K562 (cell line): ENCODE measurements around the gene PRAMEF1. TPM values are rescaled to one million over a fixed set of nuclear protein-coding genes. Genes with fewer than 3 reads are reported as not detected.
A peak's percentile ranks its signal among the peaks of the same experiment; 100 is the strongest.

Source experiments
- ATAC-seq: fragments of 200-7000 bp; cut with Tn5 transposase; 3 replicates; pipeline ENCODE4 v1.9.1; 2020; ENCODE audit warnings: moderate library complexity
- BruUV-seq: library from RNA; stranded (reverse); fragments of 400-500 nt; replicated peaks from 2 replicates; lab custom pipeline; 2021; lab: Mats Ljungman, UMichigan
- CTCF ChIA-PET: fragments of 300-600 bp; formaldehyde crosslinking; extraction: SDS; loops from one replicate; lab custom pipeline; 2021; ENCODE audit warnings: low intra/inter-chr PET ratio; lab: Yijun Ruan, JAX
- POLR2A ChIA-PET: fragments of 300-600, 350-650 bp; sonication (Branson Sonifier 250); formaldehyde crosslinking; extraction: SDS; loops from one replicate; lab custom pipeline; 2021; ENCODE audit warnings: antibody characterized with exemption, inconsistent platforms; lab: Yijun Ruan, JAX
- DNase-seq, 4 experiments: peaks; one replicate each; pipeline versions ENCODE4 v3.0.0 to v3.0.0-alpha.2; 2011 to 2018; ENCODE audit warnings: low spot score in 3 of 4, mixed read lengths in 3 of 4; ENCODE audit errors: extremely low read depth in 1 of 4
- FAIRE-seq: peaks from 2 replicates; lab custom pipeline; 2011; peaks lifted over from hg19 to GRCh38; lab: Jason Lieb, UNC
- H2AFZ ChIP-seq: 2 replicates; pipeline ENCODE4 v1.6.0; 2011; ENCODE audit warnings: low read depth, low read length, control low read depth, inconsistent platforms
- H3K27ac ChIP-seq: fragments of 200-600 bp; 3 replicates; pipeline ENCODE4 v1.8.0; 2011; ENCODE audit warnings: low read depth, mild to moderate bottlenecking, control low read depth, inconsistent platforms, low read length, moderate library complexity, mixed read lengths; ENCODE audit errors: extremely low read depth
- H3K27me3 ChIP-seq, 2 experiments: fragments of 300-600 bp in 1 of 2; 2 replicates in 1 of 2; 3 replicates in 1 of 2; pipeline versions ENCODE4 v1.6.0 to v1.8.0; 2011; ENCODE audit warnings: inconsistent platforms in 2 of 2, low read length in 2 of 2, mild to moderate bottlenecking in 1 of 2, mixed read lengths in 1 of 2, moderate library complexity in 1 of 2; ENCODE audit not compliant: control insufficient read depth in 2 of 2, insufficient read depth in 2 of 2
- H3K36me3 ChIP-seq: fragments of 300-600 bp; 3 replicates; pipeline ENCODE4 v1.8.0; 2011; ENCODE audit warnings: mild to moderate bottlenecking, low read length, inconsistent platforms; ENCODE audit not compliant: control insufficient read depth, insufficient read depth
- H3K4me1 ChIP-seq, 2 experiments: fragments of 200-600 bp in 1 of 2; replicated peaks in 1 of 2; 2 replicates in 1 of 2; 3 replicates in 1 of 2; pipeline versions ENCODE4 v1.5.1 to v1.8.0; 2011; ENCODE audit warnings: inconsistent platforms in 2 of 2, low read length in 2 of 2, mild to moderate bottlenecking in 1 of 2, mixed read lengths in 1 of 2, moderate library complexity in 1 of 2; ENCODE audit not compliant: control insufficient read depth in 2 of 2, insufficient read depth in 2 of 2
- H3K4me2 ChIP-seq: 2 replicates; pipeline ENCODE4 v1.6.1; 2011; ENCODE audit warnings: low read length, control low read depth, inconsistent platforms, mixed read lengths; ENCODE audit not compliant: insufficient read depth
- H3K4me3 ChIP-seq: fragments of 200-600 bp; sonication (generic), shearing (Covaris generic); 2 replicates; pipeline ENCODE4 v1.5.1; 2016; ENCODE audit warnings: control low read depth, inconsistent platforms
- H3K79me2 ChIP-seq: fragments of 200-600 bp; 3 replicates; pipeline ENCODE4 v1.8.0; 2011; ENCODE audit warnings: low read length, inconsistent platforms; ENCODE audit not compliant: control insufficient read depth, insufficient read depth
- H3K9ac ChIP-seq, 2 experiments: 2 replicates each; pipeline versions ENCODE4 v1.6.0 to v1.6.1; 2011; ENCODE audit warnings: low read depth in 2 of 2, low read length in 2 of 2, control low read depth in 1 of 2, inconsistent platforms in 1 of 2, mild to moderate bottlenecking in 1 of 2, mixed read lengths in 1 of 2; ENCODE audit not compliant: insufficient read depth in 1 of 2
- H3K9me1 ChIP-seq: one replicate; pipeline ENCODE4 v1.6.0; 2011; ENCODE audit warnings: inconsistent platforms, mild to moderate bottlenecking, low read length, moderate library complexity; ENCODE audit not compliant: control insufficient read depth, insufficient read depth
- H3K9me3 ChIP-seq: replicated peaks from 2 replicates; pipeline ENCODE4 v1.5.1; 2011; ENCODE audit warnings: low read depth, low read length, inconsistent platforms; ENCODE audit not compliant: control insufficient read depth, insufficient read depth
- H4K20me1 ChIP-seq: replicated peaks from 2 replicates; pipeline ENCODE4 v1.6.1; 2011; ENCODE audit warnings: low read length, inconsistent platforms, mixed read lengths; ENCODE audit not compliant: control insufficient read depth, insufficient read depth
- CEBPB ChIP-seq: fragments of 450-650 bp; IDR thresholded peaks from 2 replicates; pipeline ENCODE4 v1.6.1; 2016; ENCODE audit warnings: missing genetic modification characterization, missing compliant biosample characterization
- CEBPG ChIP-seq, 3 experiments: fragments of 200-800 bp in 1 of 3; sonication (Bioruptor generic) in 1 of 3; sonication (generic) in 1 of 3; formaldehyde crosslinking in 1 of 3; IDR thresholded peaks in 2 of 3; conservative IDR thresholded peaks in 1 of 3; 2 replicates each; pipeline versions ENCODE4 v1.6.1 to v1.8.0; 2016 to 2022; ENCODE audit warnings: missing compliant biosample characterization in 2 of 3, missing genetic modification characterization in 2 of 3, mild to moderate bottlenecking in 1 of 3, missing genetic modification reagents in 1 of 3
- COPS2 ChIP-seq: fragments of 450-650 bp; conservative IDR thresholded peaks from 2 replicates; pipeline ENCODE4 v1.6.1; 2016; ENCODE audit warnings: mild to moderate bottlenecking, moderate library complexity
- ELF2 ChIP-seq: fragments of 250-450 bp; sonication (Bioruptor Pico); IDR thresholded peaks from 2 replicates; pipeline ENCODE4 v1.5.0; 2021; ENCODE audit warnings: mild to moderate bottlenecking
- KAT2B ChIP-seq: IDR thresholded peaks from one replicate; pipeline ENCODE4 v1.6.1; 2012; ENCODE audit warnings: low read depth, mild to moderate bottlenecking, control low read depth, inconsistent platforms, low read length, moderate library complexity
- PCBP2 ChIP-seq: fragments of 200-400 bp; formaldehyde crosslinking; IDR thresholded peaks from 2 replicates; pipeline ENCODE4 v1.6.1; 2018; ENCODE audit warnings: low read length, low read depth, mild to moderate bottlenecking, moderate library complexity; ENCODE audit not compliant: poor library complexity, severe bottlenecking
- SP2 ChIP-seq: IDR thresholded peaks from 2 replicates; pipeline ENCODE4 v1.6.1; 2011; ENCODE audit warnings: mild to moderate bottlenecking, low read depth, low read length, moderate library complexity; ENCODE audit not compliant: poor library complexity, severe bottlenecking; ENCODE audit errors: extremely low read depth
- TEAD4 ChIP-seq, 2 experiments: sonication (generic) in 1 of 2; formaldehyde crosslinking in 1 of 2; IDR thresholded peaks; 2 replicates each; pipeline versions ENCODE4 v1.6.1 to v1.8.0; 2012 to 2022; ENCODE audit warnings: borderline replicate concordance in 1 of 2, inconsistent platforms in 1 of 2, low read length in 1 of 2, mild to moderate bottlenecking in 1 of 2, missing genetic modification reagents in 1 of 2
- U2AF2 ChIP-seq: fragments of 200-400 bp; formaldehyde crosslinking; optimal IDR thresholded peaks from 2 replicates; pipeline ENCODE3; 2017; ENCODE audit warnings: low read depth, mild to moderate bottlenecking, low read length
- WGBS: fragments of 100-300 bp; shearing (Covaris generic); methylation state at CpG from one replicate; pipeline ENCODE4 v1.1.6; 2016; ENCODE audit warnings: low coverage, mixed read lengths; ENCODE audit not compliant: insufficient coverage; ENCODE audit errors: missing lambda C conversion rate; 5-methylcytosine and 5-hydroxymethylcytosine counted together
- in situ Hi-C: fragments of 300-500 bp; cut with MboI; formaldehyde crosslinking; loops from 4 replicates; pipeline ENCODE4 v1.15.0; 2018; ENCODE audit warnings: inconsistent platforms, mixed read lengths
- intact Hi-C: fragments of 100-400 bp; cut with micrococcal nuclease; formaldehyde crosslinking; loops from 2 replicates; pipeline ENCODE4 v1.14.2; 2022
- polyA plus RNA-seq, 8 experiments: library from polyadenylated mRNA; depleted of rRNA in 4 of 8; stranded (reverse) in 5 of 8; unstranded in 3 of 8; fragments of >200 nt; fragmentation: Nextera tagmentation in 2 of 8; fragmentation: Illumina TruSeq in 1 of 8; extraction: Ambion mirVana in 2 of 8; extraction: Trizol in 1 of 8; gene quantifications; 2 replicates each; pipeline versions ENCODE4 v1.2.1 to v1.2.3, GENCODE V29; 2011 to 2014; ENCODE audit warnings: inconsistent platforms in 1 of 8, missing spikeins in 1 of 8
- total RNA-seq, 7 experiments: library from RNA; depleted of rRNA in 6 of 7; stranded (reverse); fragments of >200 nt in 6 of 7; fragmentation: Illumina TruSeq in 2 of 7; extraction: Trizol in 2 of 7; gene quantifications; 2 replicates each; pipeline versions ENCODE4 v1.2.1 to v1.2.3, GENCODE V29; 2011 to 2021; ENCODE audit warnings: low replicate concordance in 1 of 7
- TF ChIP-seq, protein P1 (sequence below): fragments of 250-450 bp; sonication (Bioruptor Pico); IDR thresholded peaks from 2 replicates; pipeline ENCODE4 v1.8.0; 2021; ENCODE audit warnings: borderline replicate concordance, mild to moderate bottlenecking, moderate library complexity; ENCODE audit not compliant: poor library complexity, severe bottlenecking
- TF ChIP-seq, protein P2 (sequence below): IDR thresholded peaks from 2 replicates; pipeline ENCODE4 v1.6.1; 2011; ENCODE audit warnings: borderline replicate concordance, low read depth, mild to moderate bottlenecking, moderate library complexity, low read length; ENCODE audit not compliant: insufficient read depth, poor library complexity, severe bottlenecking

The PRAMEF1 gene
- total and polyA plus RNA-seq, 9 of the 15 experiments (the other 6 are each of a cell fraction or from before 2014, with no cell fraction given) = not detected

DNA sequence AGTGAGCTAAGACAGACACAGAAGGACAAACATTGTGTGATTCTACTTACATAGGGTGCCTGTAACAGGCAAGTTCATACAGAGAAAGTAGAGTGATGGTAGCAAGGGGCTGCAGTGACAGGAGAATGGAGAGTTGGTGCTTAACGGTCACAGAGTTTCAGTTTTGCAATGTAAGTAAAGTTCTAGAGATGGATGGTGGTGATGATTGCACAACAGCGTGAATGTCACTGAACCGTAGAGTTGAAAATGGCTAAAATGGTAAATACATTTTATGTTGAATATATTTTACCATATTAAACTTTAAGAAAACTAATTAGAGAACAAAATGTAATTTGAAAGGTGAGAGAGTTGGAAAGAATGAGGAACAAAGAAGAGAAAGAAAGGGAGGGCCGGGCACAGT is 36.5 kb upstream of the PRAMEF1 start:
- POLR2A ChIA-PET = no interaction called here
- in situ Hi-C loops = no loop called here
- H3K9me1 ChIP-seq = no peaks in the 10 kb centered on the region
- TF ChIP-seq, protein P1, sequence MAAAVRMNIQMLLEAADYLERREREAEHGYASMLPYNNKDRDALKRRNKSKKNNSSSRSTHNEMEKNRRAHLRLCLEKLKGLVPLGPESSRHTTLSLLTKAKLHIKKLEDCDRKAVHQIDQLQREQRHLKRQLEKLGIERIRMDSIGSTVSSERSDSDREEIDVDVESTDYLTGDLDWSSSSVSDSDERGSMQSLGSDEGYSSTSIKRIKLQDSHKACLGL (CRISPR knock-in tag) = no peak
- TF ChIP-seq U2AF2 (no peak), COPS2 (no peak), PCBP2 (no peak), CEBPG (CRISPR knock-in tag; IDR thresholded peaks at IDR 0.05) (no peak), CEBPG (tag; conservative IDR thresholded peaks at IDR 0.05 in 1 of 2, IDR thresholded peaks at IDR 0.05 in 1 of 2) (peak; percentile 80 to 81), TEAD4 (IDR thresholded peaks at IDR 0.05; ENCODE audit: low read length) (no peak), TEAD4 (CRISPR knock-in tag; IDR thresholded peaks at IDR 0.05; ENCODE audit: borderline replicate concordance) (no peak), SP2 (no peak), CEBPB (tag) (peak; percentile 87), KAT2B (no peak), ELF2 (CRISPR knock-in tag) (no peak)
- TF ChIP-seq, protein P2, sequence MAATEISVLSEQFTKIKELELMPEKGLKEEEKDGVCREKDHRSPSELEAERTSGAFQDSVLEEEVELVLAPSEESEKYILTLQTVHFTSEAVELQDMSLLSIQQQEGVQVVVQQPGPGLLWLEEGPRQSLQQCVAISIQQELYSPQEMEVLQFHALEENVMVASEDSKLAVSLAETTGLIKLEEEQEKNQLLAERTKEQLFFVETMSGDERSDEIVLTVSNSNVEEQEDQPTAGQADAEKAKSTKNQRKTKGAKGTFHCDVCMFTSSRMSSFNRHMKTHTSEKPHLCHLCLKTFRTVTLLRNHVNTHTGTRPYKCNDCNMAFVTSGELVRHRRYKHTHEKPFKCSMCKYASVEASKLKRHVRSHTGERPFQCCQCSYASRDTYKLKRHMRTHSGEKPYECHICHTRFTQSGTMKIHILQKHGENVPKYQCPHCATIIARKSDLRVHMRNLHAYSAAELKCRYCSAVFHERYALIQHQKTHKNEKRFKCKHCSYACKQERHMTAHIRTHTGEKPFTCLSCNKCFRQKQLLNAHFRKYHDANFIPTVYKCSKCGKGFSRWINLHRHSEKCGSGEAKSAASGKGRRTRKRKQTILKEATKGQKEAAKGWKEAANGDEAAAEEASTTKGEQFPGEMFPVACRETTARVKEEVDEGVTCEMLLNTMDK = no peak
- H3K27ac ChIP-seq = no peak overlapping the region
- H2AFZ ChIP-seq = no peak overlapping the region
- no peak overlapping the region for H3K4me2 ChIP-seq
- H3K27me3 ChIP-seq = peaks cover 13 to 29% of the 10 kb centered on the region in 2 experiments; a peak in 4 of 5 replicates
- DNase-seq (no peak), FAIRE-seq (no peak), ATAC-seq (no peak)
- no peaks in the 10 kb centered on the region; a peak in 1 of 5 replicates for H3K4me1 ChIP-seq
- no peaks in the 10 kb centered on the region for H3K79me2 ChIP-seq
- intact Hi-C loops = no loop called here
- no peaks in the 10 kb centered on the region for H4K20me1 ChIP-seq
- no peaks in the 10 kb centered on the region for H3K36me3 ChIP-seq
- CTCF ChIA-PET = no interaction called here
- H3K9me3 ChIP-seq = no peaks in the 10 kb centered on the region
- BruUV-seq = no TSS peak
- no peak overlapping the region for H3K4me3 ChIP-seq
- 0% methylated on average over 4 of the region's 4 CpGs for WGBS
- H3K9ac ChIP-seq = no peak overlapping the region
